K562 (cell line): Measurements from ENCODE around the gene WDR62. TPM values are rescaled to one million over a fixed set of nuclear protein-coding genes. Genes with fewer than 3 reads are reported as not detected.

Experiments used
- ATAC-seq: fragments of 200-7000 bp; cut with Tn5 transposase; 3 replicates; pipeline ENCODE4 v1.9.1; 2020; ENCODE audit warnings: moderate library complexity
- BruUV-seq: library from RNA; stranded (reverse); fragments of 400-500 nt; replicated peaks from 2 replicates; lab custom pipeline; 2021; lab: Mats Ljungman, UMichigan
- CTCF ChIA-PET: fragments of 300-600 bp; formaldehyde crosslinking; extraction: SDS; loops from one replicate; lab custom pipeline; 2021; ENCODE audit warnings: low intra/inter-chr PET ratio; lab: Yijun Ruan, JAX
- POLR2A ChIA-PET: fragments of 300-600, 350-650 bp; sonication (Branson Sonifier 250); formaldehyde crosslinking; extraction: SDS; loops from one replicate; lab custom pipeline; 2021; ENCODE audit warnings: antibody characterized with exemption, inconsistent platforms; lab: Yijun Ruan, JAX
- DNase-seq, 4 experiments: peaks; one replicate each; pipeline versions ENCODE4 v3.0.0 to v3.0.0-alpha.2; 2011 to 2018; ENCODE audit warnings: low spot score in 3 of 4, mixed read lengths in 3 of 4; ENCODE audit errors: extremely low read depth in 1 of 4
- FAIRE-seq: peaks from 2 replicates; lab custom pipeline; 2011; peaks lifted over from hg19 to GRCh38; lab: Jason Lieb, UNC
- H2AFZ ChIP-seq: 2 replicates; pipeline ENCODE4 v1.6.0; 2011; ENCODE audit warnings: low read depth, low read length, control low read depth, inconsistent platforms
- H3K27ac ChIP-seq: fragments of 200-600 bp; 3 replicates; pipeline ENCODE4 v1.8.0; 2011; ENCODE audit warnings: low read depth, mild to moderate bottlenecking, control low read depth, inconsistent platforms, low read length, moderate library complexity, mixed read lengths; ENCODE audit errors: extremely low read depth
- H3K27me3 ChIP-seq, 2 experiments: fragments of 300-600 bp in 1 of 2; 2 replicates in 1 of 2; 3 replicates in 1 of 2; pipeline versions ENCODE4 v1.6.0 to v1.8.0; 2011; ENCODE audit warnings: inconsistent platforms in 2 of 2, low read length in 2 of 2, mild to moderate bottlenecking in 1 of 2, mixed read lengths in 1 of 2, moderate library complexity in 1 of 2; ENCODE audit not compliant: control insufficient read depth in 2 of 2, insufficient read depth in 2 of 2
- H3K36me3 ChIP-seq: fragments of 300-600 bp; 3 replicates; pipeline ENCODE4 v1.8.0; 2011; ENCODE audit warnings: mild to moderate bottlenecking, low read length, inconsistent platforms; ENCODE audit not compliant: control insufficient read depth, insufficient read depth
- H3K4me1 ChIP-seq, 2 experiments: fragments of 200-600 bp in 1 of 2; replicated peaks in 1 of 2; 2 replicates in 1 of 2; 3 replicates in 1 of 2; pipeline versions ENCODE4 v1.5.1 to v1.8.0; 2011; ENCODE audit warnings: inconsistent platforms in 2 of 2, low read length in 2 of 2, mild to moderate bottlenecking in 1 of 2, mixed read lengths in 1 of 2, moderate library complexity in 1 of 2; ENCODE audit not compliant: control insufficient read depth in 2 of 2, insufficient read depth in 2 of 2
- H3K4me2 ChIP-seq: 2 replicates; pipeline ENCODE4 v1.6.1; 2011; ENCODE audit warnings: low read length, control low read depth, inconsistent platforms, mixed read lengths; ENCODE audit not compliant: insufficient read depth
- H3K4me3 ChIP-seq: fragments of 200-600 bp; sonication (generic), shearing (Covaris generic); 2 replicates; pipeline ENCODE4 v1.5.1; 2016; ENCODE audit warnings: control low read depth, inconsistent platforms
- H3K79me2 ChIP-seq: fragments of 200-600 bp; 3 replicates; pipeline ENCODE4 v1.8.0; 2011; ENCODE audit warnings: low read length, inconsistent platforms; ENCODE audit not compliant: control insufficient read depth, insufficient read depth
- H3K9ac ChIP-seq, 2 experiments: 2 replicates each; pipeline versions ENCODE4 v1.6.0 to v1.6.1; 2011; ENCODE audit warnings: low read depth in 2 of 2, low read length in 2 of 2, control low read depth in 1 of 2, inconsistent platforms in 1 of 2, mild to moderate bottlenecking in 1 of 2, mixed read lengths in 1 of 2; ENCODE audit not compliant: insufficient read depth in 1 of 2
- H3K9me1 ChIP-seq: one replicate; pipeline ENCODE4 v1.6.0; 2011; ENCODE audit warnings: inconsistent platforms, mild to moderate bottlenecking, low read length, moderate library complexity; ENCODE audit not compliant: control insufficient read depth, insufficient read depth
- H3K9me3 ChIP-seq: replicated peaks from 2 replicates; pipeline ENCODE4 v1.5.1; 2011; ENCODE audit warnings: low read depth, low read length, inconsistent platforms; ENCODE audit not compliant: control insufficient read depth, insufficient read depth
- H4K20me1 ChIP-seq: replicated peaks from 2 replicates; pipeline ENCODE4 v1.6.1; 2011; ENCODE audit warnings: low read length, inconsistent platforms, mixed read lengths; ENCODE audit not compliant: control insufficient read depth, insufficient read depth
- DPF2 ChIP-seq: fragments of 450-650 bp; IDR thresholded peaks from 2 replicates; pipeline ENCODE4 v1.6.1; 2016
- ELF2 ChIP-seq: fragments of 250-450 bp; sonication (Bioruptor Pico); IDR thresholded peaks from 2 replicates; pipeline ENCODE4 v1.5.0; 2021; ENCODE audit warnings: mild to moderate bottlenecking
- FOXP1 ChIP-seq: sonication (generic); formaldehyde crosslinking; IDR thresholded peaks from 2 replicates; pipeline ENCODE4 v1.8.0; 2022; ENCODE audit warnings: mild to moderate bottlenecking, missing genetic modification reagents
- MLLT1 ChIP-seq, 2 experiments: fragments of 450-650 bp; IDR thresholded peaks; 2 replicates each; pipeline ENCODE4 v1.6.1; 2016
- SMAD3 ChIP-seq: fragments of 450-650 bp; formaldehyde crosslinking; conservative IDR thresholded peaks from 2 replicates; pipeline ENCODE4 v1.4.0; 2020; ENCODE audit warnings: mild to moderate bottlenecking
- TBL1XR1 ChIP-seq, 2 experiments: IDR thresholded peaks; 2 replicates each; pipeline ENCODE4 v1.6.1; 2012; ENCODE audit warnings: improper control_type of control experiment in 2 of 2, low read length in 2 of 2, mild to moderate bottlenecking in 1 of 2
- ZEB2 ChIP-seq: fragments of 450-650 bp; IDR thresholded peaks from 2 replicates; pipeline ENCODE4 v1.6.1; 2016
- WGBS: fragments of 100-300 bp; shearing (Covaris generic); methylation state at CpG from one replicate; pipeline ENCODE4 v1.1.6; 2016; ENCODE audit warnings: low coverage, mixed read lengths; ENCODE audit not compliant: insufficient coverage; ENCODE audit errors: missing lambda C conversion rate; 5-methylcytosine and 5-hydroxymethylcytosine counted together
- in situ Hi-C: fragments of 300-500 bp; cut with MboI; formaldehyde crosslinking; loops from 4 replicates; pipeline ENCODE4 v1.15.0; 2018; ENCODE audit warnings: inconsistent platforms, mixed read lengths
- intact Hi-C: fragments of 100-400 bp; cut with micrococcal nuclease; formaldehyde crosslinking; loops from 2 replicates; pipeline ENCODE4 v1.14.2; 2022
- polyA plus RNA-seq, 8 experiments: library from polyadenylated mRNA; depleted of rRNA in 4 of 8; stranded (reverse) in 5 of 8; unstranded in 3 of 8; fragments of >200 nt; fragmentation: Nextera tagmentation in 2 of 8; fragmentation: Illumina TruSeq in 1 of 8; extraction: Ambion mirVana in 2 of 8; extraction: Trizol in 1 of 8; gene quantifications; 2 replicates each; pipeline versions ENCODE4 v1.2.1 to v1.2.3, GENCODE V29; 2011 to 2014; ENCODE audit warnings: inconsistent platforms in 1 of 8, missing spikeins in 1 of 8
- total RNA-seq, 7 experiments: library from RNA; depleted of rRNA in 6 of 7; stranded (reverse); fragments of >200 nt in 6 of 7; fragmentation: Illumina TruSeq in 2 of 7; extraction: Trizol in 2 of 7; gene quantifications; 2 replicates each; pipeline versions ENCODE4 v1.2.1 to v1.2.3, GENCODE V29; 2011 to 2021; ENCODE audit warnings: low replicate concordance in 1 of 7
- TF ChIP-seq, protein P1 (sequence below), 2 experiments: fragments of 450-650 bp; formaldehyde crosslinking in 1 of 2; IDR thresholded peaks; 2 replicates each; pipeline versions ENCODE4 v1.4.0 to v1.6.1; 2014 to 2020; ENCODE audit warnings: mild to moderate bottlenecking in 2 of 2, borderline replicate concordance in 1 of 2, low read depth in 1 of 2

WDR62 gene
- total and polyA plus RNA-seq, 9 of the 15 experiments (the other 6 are each of a cell fraction or from before 2014, with no cell fraction given), result 0.35 to 32.8 (median 14.4) TPM

DNA sequence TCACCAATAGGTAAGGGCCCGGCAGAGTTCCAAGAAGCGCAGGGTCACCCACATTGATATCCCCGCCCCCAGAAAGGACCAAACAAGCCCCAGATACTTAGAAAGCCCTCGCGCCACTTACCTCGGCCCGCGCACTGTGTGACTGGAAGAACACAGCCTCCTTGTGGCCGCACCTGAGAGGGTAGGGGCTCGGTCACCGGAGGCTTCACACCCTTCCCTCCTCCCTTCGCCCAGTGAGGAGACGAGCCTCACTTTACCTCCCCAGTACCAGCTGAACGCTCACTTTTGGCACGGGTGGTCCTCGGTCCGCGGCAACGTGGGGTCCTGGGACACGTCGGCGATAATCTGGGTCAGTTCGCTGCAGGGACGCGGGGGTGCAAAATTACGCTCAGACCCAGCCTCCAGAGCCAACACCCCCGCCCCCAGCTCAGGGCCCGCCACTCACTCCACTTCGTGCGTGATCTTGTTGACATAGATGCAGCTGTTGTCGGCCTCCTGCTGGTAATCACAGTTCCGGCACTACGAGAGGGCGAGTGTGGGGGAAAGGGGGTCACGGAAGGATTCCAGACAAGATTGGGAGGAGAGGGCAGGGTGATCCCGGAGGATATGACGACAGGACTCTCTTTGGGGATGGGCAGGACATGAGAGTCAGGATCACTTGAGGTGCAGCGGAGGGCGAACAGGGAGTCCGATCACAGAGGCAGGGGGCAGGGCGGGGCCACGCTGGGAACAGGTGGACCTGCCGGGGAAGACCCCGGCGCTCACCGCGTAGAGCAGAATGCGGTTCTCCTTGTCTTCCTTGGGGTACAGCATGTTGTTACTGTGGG, 59.4 kb downstream of the WDR62 start (continued):
- TF ChIP-seq TBL1XR1 (IDR thresholded peaks at IDR 0.05; ENCODE audit: low read length in 2 of 2) (no peak), ELF2 (CRISPR knock-in tag) (no peak), MLLT1 (IDR thresholded peaks at IDR 0.05) (no peak), FOXP1 (no peak), SMAD3 (CRISPR knock-in tag) (no peak), DPF2 (peak; percentile 17; the same call in 1 of the 2 replicates), ZEB2 (no peak)

DNA sequence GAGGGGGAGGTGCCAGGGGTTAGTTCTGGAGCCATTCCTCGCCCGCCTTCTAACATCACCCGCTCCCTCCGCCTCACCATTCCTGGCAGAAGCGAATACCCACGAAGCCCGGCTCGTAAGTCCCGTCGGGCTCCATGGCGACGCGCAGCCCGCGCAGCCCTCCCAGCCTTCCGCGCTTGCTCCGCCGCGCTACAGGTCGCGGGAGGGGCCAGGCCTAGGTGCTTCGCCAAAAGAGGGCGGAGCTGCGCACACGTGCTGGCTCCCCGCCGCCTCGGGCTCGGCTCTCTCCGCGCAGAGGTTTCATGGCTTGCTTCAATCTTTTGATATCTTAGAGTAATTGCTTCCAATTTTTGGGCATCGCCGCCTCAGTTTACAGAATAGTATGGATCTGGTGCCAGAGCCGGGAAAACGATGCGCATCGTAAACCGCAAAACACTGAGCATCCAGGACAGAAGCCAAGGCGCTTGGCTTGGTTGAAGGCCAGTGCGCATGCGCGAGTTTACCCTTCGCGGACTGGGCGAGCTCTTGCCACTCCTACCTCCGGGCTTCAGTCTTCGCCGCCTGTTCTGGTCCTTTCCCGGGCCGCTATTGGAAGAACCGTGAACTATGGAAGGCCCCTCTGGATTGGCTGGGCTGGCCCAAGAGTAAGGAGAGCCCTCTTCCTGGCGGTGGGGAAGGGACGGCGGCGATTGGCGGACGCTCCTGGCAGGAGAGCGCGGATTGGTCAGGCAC, 60.2 kb downstream of the WDR62 start, which contains the start of gene POLR2I:
POLR2I (minus strand) TSS at position 155 of the 732 bp plus-strand sequence; CDS start at position 136, 19 bp downstream.
- H3K36me3 ChIP-seq, result peaks cover 24% of the 10 kb centered on the region; the same call in 2 of the 3 replicates
- no TSS peak for BruUV-seq
- H3K4me3 ChIP-seq, result peak within 1 kb of the TSS; percentile 62
- H3K27me3 ChIP-seq, result no peaks in the 10 kb centered on the region
- WGBS, result 1% methylated on average over 59 of the region's 60 CpGs
- H3K9ac ChIP-seq, result peak within 1 kb of the TSS; percentile 73 to 91
- H3K27ac ChIP-seq, result peak within 1 kb of the TSS; percentile 74
- intact Hi-C loops, result loop anchor here (1.0 to 10.0 kb wide), 4 partner anchors 24 to 120 kb away; partner anchors contain the start of gene SDHAF1
- CTCF ChIA-PET, result no interaction called here
- FAIRE-seq (peak; percentile 100), DNase-seq (peak; percentile 98 to 99 (median 98)), ATAC-seq (peak; percentile 96)
- H3K4me1 ChIP-seq, result peaks cover 5 to 38% of the 10 kb centered on the region in 2 experiments; a peak in 3 of 5 replicates
- no peaks in the 10 kb centered on the region for H3K9me1 ChIP-seq
- H3K4me2 ChIP-seq, result peak within 1 kb of the TSS; percentile 96
- H2AFZ ChIP-seq, result peak within 1 kb of the TSS; percentile 97
- H3K79me2 ChIP-seq, result peaks cover 14% of the 10 kb centered on the region
- POLR2A ChIA-PET, result interaction anchor here (0.6 to 1.5 kb wide), 10 partner anchors 9 to 191 kb away, joined by 3 to 10 read pairs (median 3); partner anchors contain the start of gene ALKBH6
- H3K9me3 ChIP-seq, result no peaks in the 10 kb centered on the region
- in situ Hi-C loops, result no loop called here
- no peaks in the 10 kb centered on the region; the same call in 1 of the 2 replicates for H4K20me1 ChIP-seq
- TF ChIP-seq, protein P1, sequence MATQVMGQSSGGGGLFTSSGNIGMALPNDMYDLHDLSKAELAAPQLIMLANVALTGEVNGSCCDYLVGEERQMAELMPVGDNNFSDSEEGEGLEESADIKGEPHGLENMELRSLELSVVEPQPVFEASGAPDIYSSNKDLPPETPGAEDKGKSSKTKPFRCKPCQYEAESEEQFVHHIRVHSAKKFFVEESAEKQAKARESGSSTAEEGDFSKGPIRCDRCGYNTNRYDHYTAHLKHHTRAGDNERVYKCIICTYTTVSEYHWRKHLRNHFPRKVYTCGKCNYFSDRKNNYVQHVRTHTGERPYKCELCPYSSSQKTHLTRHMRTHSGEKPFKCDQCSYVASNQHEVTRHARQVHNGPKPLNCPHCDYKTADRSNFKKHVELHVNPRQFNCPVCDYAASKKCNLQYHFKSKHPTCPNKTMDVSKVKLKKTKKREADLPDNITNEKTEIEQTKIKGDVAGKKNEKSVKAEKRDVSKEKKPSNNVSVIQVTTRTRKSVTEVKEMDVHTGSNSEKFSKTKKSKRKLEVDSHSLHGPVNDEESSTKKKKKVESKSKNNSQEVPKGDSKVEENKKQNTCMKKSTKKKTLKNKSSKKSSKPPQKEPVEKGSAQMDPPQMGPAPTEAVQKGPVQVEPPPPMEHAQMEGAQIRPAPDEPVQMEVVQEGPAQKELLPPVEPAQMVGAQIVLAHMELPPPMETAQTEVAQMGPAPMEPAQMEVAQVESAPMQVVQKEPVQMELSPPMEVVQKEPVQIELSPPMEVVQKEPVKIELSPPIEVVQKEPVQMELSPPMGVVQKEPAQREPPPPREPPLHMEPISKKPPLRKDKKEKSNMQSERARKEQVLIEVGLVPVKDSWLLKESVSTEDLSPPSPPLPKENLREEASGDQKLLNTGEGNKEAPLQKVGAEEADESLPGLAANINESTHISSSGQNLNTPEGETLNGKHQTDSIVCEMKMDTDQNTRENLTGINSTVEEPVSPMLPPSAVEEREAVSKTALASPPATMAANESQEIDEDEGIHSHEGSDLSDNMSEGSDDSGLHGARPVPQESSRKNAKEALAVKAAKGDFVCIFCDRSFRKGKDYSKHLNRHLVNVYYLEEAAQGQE (IDR thresholded peaks at IDR 0.05; ENCODE audit: borderline replicate concordance), result no peak
- TF ChIP-seq, protein P1 (CRISPR knock-in tag; IDR thresholded peaks at IDR 0.05; ENCODE audit: low read depth), result peak; percentile 75; the same call in 1 of the 2 replicates
